Renal cortical epithelial cell (primary cell): Measurements from ENCODE around the gene CDH4. TPM values are rescaled to one million over a fixed set of nuclear protein-coding genes. Genes with fewer than 3 reads are reported as not detected.
"Not testable (repeated sequence)": the region's sequence is repeated elsewhere in the genome, so short reads cannot be mapped to it uniquely, and the experiment has no call there.

Experiments
- DNase-seq: peaks from one replicate; pipeline ENCODE4 v3.0.0-alpha.2; 2011; ENCODE audit warnings: low read depth
- total RNA-seq: library from RNA; depleted of rRNA; stranded (reverse); fragments of >200 nt; gene quantifications from 2 replicates; pipeline ENCODE4 v1.2.3, GENCODE V29; 2014

The CDH4 gene
- total RNA-seq, 1 donor from 2014 or later, result 6.4 TPM

DNA sequence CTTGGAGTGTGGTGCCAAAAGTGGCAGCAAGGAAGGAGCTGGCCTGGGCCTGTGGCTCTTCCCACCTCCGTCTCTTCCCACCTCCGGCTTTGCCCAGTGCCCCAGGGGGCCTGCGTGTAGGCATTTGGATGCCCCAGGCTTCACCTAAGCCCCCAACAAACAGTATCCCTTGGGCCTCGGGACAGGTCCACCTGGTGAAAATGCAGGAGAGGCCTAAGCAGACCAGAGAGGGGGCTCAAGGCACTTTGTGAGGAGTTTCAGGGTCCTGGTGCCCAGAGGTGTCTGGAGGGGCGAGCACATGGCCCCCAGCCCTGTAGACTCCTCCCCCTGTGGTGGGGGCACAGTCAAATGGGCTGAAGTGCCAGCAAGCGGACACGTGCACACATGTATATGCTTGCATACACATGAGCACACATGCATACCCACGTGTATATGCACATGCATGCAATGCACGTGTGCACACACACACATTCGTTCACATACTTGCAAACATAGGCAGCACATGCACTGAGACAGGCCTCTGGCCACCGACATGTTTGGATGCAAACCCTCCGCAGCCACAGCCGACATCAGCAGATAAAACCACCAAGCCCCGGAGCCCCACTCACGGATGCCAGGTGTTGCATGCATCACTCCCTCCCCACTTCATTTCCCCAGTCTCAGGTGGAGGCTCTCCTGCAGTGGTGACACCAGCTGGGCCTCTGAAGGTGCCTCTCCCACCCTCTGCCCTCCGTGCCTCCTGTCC, 689.1 kb downstream of the CDH4 start:
- DNase-seq, result no peak

DNA sequence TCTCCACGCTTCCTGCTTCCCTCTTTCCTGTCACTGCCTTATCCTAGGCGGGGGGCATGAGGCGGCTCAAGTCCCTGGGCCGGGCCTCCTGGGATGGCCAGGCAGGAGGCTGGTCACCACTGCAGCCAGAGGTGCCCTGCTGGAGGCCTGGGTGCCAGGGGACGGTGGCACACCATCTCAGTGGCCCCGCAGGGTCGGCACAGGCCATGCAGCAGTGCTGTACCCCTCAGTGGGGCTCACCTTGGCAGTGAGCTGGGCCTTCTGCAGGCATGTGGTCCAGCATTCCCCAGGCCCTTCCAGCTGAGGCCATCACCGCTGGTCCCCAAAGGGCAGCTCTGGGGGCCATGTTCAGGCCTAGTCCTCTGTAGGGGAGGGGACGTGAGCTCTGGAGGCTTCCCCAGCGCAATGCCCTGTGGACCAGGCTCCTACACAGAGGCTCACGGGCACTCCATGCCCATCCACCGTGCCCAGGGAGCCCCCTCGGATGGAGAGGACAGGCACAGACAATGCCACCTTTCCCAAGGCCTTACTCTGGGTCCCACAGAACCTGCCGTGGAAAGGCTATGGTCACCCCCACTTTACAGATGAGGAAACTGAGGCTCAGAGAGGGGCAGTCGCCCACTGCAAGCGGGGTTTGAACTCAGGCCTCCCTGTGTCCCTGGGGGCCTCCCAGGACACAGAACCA, 689.8 kb downstream of the CDH4 start:
- DNase-seq, result no peak

DNA sequence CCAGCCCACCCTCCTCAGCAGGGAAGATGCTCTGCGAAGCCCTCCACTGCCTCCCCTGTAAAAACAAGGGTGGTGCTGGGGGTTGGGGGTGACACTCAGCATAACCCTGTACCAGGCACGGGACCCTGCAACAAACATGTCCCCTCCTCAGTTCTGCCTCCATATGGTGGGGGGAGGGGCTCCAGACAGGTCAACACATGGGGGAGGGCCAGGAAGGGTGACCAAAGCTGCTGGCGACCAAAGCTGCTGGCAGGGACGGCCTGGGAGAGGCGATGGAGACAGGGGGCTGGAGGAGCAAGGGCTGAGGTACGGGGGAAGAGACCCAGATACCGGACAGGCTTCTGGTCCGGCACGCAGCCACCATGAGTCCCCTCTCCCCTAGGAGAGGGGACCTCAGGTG, 690.5 kb downstream of the CDH4 start:
- DNase-seq, result no peak

DNA sequence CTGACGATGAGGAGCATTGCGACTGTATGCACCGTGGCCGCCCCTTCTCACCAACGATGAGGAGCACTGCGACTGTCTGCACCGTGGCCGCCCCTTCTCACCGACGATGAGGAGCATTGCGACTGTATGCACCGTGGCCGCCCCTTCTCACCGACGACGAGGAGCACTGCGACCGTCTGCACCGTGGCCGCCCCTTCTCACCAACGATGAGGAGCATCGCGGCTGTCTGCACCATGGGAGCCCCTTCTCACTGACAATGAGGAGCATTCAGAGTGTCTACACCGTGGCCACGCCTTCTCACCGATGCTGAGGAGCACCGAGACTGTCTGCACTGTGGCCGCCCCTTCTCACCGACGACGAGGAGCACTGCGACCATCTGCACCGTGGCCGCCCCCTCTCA, 692.9 kb downstream of the CDH4 start:
- DNase-seq, result not testable (repeated sequence)

DNA sequence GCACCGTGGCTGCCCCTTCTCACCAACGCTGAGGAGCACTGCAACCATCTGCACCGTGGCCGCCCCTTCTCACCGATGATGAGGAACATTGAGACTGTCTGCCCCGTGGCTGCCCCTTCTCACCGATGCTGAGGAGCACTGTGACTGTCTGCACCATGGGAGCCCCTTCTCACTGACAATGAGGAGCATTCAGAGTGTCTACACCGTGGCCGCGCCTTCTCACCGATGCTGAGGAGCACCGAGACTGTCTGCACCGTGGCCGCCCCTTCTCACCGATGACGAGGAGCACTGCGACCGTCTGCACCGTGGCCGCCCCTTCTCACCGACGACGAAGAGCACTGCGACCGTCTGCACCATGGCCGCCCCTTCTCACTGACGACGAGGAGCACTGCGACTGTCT, 693.4 kb downstream of the CDH4 start:
- not testable (repeated sequence) for DNase-seq

DNA sequence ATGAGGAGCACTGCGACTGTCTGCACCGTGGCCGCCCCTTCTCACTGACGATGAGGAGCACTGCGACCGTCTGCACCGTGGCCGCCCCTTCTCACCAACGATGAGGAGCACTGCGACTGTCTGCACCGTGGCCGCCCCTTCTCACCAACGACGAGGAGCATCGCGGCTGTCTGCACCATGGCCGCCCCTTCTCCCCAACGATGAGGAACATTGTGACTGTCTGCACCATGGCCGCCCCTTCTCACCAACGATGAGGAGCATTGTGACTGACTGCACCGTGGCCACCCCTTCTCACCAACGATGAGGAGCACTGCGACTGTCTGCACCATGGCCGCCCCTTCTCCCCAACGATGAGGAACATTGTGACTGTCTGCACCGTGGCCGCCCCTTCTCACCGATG, 696.0 kb downstream of the CDH4 start:
- DNase-seq, result not testable (repeated sequence)

DNA sequence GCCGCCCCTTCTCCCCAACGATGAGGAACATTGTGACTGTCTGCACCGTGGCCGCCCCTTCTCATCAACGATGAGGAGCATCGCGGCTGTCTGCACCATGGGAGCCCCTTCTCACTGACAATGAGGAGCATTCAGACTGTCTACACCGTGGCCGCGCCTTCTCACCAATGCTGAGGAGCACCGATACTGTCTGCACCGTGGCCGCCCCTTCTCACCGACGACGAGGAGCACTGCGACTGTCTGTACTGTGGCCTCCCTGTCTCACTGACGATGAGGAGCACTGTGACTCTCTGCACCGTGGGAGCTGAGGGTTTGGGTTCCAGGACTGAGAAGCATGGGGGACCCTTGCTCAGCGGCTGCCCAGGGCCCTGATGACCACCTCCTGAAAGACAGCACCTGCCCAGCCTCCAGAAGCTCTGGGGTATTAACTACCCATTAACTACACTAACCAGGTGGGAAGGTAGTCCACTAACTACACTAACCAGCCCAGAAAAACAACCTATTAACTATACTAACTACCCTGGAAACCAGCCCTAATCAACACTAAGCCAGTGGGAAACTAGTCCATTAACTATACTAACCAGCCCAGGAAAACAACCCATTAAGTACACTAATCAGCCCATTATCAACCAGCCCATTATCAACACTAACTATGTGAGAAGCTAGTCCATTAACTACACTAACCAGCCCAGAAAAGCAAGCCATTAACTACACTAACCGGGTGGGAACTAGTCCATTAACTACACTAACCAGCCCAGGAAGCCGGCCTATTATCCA, 696.7 kb downstream of the CDH4 start:
- DNase-seq, result no peak

DNA sequence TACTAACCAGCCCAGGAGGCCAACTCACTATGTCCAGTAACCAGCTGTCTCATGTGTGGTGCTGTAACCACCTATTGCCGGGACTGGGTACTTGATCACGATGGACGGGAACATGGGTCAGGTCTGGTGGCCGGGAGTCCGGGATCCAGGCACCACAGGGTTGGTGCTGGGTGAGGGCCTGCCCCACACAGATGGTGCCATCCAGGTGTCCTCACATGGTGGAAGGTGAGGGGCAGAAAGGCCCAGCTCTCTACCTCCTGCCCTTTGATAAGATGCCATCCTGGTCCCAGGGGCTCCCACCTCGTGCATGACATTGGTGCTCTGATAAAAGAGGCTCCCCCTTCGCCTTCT, 697.3 kb downstream of the CDH4 start:
- no peak for DNase-seq

DNA sequence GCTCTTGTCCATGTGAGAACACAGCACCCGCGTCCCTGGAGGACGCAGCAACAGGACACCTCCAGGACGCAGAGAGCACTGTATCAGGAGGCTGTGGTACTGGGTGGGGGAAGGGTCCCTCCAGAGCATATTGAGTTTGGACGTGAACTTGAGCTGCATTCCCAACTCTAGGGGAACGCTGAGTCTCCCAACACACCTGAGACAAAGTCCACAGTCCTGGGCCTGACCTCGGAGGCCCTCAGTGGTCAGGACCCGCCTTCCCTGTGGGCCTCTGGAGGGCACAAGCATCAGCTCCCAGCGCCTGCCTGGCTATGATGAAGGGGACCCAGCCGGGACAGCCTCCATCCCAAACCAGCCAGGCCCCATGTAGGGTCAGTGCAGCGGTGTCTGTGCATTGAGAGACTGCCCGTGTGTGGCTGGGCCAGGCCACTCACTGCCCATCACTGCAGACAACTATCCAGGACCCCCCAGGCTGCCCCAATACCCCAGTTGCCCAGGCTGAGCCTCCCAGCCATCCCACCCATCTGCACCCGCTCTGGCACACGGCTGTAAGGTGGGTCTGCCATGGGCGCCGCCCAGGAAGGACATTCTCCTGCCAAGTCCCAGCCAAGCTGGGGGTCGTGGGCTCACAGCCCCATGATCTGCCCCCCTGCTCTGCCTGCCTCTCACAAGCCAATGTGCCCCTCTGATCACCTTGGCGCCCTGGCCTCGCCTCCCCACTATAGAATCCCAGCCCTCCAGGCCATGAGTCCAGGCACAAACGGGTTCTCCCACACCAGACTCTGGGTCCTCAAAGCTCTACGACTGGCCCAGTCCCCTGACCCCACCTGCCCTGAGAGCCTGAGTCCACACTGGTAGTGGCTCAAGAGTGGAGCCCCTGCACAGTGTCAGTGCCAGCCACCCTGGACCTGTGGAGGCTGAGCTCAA, 697.9 kb downstream of the CDH4 start:
- no peak for DNase-seq

DNA sequence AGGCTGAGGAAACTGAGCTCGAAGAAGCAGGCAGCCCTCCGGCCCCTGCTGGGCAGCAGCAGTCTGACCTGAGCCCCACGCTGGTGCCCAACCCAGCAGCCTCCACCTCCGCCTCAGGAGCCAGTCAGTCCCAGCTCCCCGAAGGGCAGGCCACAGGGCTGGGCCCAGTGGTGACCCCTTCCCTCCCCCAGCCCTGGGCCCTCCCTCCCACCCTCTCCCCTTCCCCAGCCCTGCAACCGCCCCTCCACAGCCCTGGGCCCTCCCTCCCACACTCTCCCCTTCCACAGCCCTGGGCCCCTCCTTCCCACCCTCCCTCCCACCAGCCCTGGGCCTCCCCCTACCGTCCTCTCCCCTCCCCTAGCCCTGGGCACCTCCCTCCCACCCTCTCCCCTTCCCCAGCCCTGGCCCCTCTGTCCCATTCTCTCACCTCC, 698.6 kb downstream of the CDH4 start:
- no peak for DNase-seq

DNA sequence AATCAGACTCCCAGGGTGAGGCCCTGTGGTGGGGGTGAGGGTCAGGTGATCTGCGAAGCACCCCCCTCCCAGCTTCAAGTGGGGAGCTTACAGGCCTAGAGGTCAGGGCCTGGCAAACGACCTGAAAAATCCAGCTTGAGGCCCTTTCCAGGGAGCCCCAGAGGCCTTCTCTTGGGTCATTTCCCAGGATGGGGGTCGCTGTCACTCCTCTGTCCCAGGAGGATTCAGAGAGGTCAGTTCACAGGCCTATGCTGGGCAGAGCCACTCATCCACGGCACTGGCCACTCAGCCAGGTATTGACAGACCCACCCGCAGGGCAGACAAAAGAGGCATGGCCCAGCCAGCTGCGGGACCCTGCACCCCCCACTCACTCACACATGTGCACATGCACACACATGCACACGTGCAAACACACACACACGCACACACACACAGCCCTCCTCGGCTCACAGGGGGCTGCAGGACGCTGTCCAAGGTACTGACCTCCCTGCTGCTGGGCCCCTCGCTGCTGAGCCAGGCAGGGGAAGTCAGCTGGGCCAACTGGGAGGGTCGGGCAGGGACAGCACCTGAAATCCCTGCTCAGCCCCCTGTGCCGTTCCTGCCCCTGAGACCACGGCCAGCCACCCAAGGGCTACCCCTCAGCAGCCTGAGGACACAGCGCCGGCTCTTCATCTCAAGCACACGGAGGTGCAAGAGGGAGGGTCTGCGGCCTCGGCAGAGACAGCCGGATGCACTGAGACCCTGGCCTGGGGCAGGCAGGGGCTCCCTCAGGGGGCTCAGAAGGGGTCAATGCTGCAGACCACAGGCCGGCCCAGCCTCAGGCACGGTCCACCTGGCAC, 699.9 kb downstream of the CDH4 start:
- DNase-seq, result no peak

DNA sequence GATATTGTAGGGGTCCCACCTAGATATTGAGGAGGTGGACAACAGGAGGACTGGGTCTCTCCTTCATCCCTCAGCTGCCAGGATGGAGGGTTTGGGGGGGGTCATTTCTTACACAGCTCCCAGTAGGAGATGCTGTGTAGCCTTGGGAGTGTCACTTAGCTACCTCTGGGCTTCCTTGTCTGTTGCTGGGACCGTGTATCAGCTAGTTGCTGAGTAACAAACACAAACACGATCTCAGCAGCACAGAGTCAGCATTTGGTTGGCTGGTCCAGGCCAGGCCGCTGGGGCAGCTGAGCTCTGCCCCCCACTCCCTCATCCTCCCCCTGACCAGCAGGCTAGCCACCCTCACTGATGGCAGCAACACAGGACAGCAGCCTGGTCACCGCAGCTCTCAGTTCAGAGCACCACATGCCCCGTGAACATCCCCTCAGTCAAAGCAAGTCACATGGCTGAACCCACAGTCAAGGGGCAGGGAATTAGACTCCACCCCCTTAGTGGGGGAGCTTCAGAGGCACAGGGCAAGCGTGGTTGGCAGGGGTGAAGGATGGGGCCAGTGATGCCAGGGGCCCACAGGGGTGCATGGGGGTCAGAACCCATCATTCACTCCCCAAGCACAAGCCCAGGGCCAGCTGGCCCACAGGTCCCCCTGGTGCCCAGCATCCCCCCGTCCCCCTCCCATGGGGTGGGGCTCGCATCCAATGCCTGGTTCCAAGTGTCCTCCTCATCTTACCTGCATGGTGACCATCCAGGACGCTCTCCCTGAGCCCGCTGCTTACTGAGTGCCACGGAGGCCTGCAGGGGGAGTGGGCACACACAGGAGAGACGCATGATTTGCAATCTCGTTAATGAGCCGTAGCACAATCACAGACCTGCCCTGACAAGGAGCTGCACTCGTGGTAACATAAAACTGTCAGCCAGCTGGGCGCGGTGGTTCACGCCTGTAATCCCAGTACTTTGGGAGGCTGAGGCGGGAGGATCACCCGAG, 701.3 kb downstream of the CDH4 start:
- no peak for DNase-seq

DNA sequence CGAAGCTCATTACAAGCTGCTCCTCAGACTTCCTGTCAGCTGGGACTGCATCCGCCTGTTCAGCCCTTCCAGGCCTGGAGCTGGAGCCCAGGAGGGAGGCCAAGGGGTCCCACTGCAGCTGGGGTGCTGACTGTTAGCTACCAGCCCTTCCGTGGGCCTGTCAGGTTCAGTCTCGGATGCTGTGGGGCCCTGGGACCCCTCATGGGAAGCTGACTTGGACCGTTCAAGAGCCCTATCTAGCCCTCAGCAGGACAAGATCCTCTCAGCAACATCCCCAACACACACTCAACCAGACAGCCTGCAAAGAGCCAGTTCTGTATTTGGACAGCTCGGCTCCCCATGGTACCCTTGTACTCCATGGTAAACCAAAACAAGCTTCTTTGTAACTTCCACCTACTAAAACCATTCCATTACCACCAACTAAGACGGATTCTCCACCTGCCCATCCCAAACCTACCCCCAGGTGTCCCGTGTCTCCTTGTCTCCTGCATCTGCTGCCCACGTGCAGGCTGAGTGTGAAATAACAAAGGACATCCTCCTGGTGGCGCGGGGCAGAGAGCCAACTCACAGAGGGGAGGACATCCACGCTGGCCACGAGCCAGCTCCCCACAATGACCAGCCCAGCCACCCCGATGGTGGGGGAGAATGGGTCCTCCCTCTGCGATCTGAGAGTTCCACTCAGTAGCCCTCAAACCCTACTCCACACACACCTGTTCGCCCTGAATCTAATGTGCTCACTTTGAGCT, 702.4 kb downstream of the CDH4 start:
- no peak for DNase-seq

DNA sequence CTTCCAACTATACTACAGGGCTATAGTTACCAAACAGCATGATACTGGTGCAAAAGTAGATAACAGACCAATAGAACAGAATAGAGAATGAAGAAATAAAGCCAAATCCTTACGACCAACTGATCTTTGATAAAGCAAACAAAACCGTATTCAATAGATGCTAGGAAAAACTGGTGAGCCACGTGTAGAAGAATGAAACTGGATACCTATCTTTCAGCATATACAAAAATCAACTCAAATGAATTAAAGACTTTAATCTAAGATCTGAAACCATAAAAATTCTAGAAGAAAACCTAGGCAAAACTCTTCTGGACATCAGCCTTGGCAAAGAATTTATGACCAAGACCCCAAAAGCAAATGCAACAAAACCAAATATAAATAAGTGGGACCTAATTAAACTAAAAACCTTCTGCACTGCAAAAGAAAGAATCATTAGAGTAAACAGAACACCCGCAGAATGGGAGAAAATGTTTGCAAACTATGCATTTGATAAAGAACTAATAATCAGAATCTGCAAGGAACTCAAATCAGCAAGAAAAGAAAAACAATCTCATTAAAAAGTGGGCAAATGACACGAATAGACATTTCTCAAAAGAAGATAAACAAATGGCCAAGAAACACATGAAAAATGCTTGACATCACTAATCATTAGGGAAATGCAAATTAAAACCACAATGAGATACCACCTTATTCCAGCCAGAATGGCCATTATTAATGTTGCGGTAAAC, 703.8 kb downstream of the CDH4 start:
- no peak for DNase-seq

DNA sequence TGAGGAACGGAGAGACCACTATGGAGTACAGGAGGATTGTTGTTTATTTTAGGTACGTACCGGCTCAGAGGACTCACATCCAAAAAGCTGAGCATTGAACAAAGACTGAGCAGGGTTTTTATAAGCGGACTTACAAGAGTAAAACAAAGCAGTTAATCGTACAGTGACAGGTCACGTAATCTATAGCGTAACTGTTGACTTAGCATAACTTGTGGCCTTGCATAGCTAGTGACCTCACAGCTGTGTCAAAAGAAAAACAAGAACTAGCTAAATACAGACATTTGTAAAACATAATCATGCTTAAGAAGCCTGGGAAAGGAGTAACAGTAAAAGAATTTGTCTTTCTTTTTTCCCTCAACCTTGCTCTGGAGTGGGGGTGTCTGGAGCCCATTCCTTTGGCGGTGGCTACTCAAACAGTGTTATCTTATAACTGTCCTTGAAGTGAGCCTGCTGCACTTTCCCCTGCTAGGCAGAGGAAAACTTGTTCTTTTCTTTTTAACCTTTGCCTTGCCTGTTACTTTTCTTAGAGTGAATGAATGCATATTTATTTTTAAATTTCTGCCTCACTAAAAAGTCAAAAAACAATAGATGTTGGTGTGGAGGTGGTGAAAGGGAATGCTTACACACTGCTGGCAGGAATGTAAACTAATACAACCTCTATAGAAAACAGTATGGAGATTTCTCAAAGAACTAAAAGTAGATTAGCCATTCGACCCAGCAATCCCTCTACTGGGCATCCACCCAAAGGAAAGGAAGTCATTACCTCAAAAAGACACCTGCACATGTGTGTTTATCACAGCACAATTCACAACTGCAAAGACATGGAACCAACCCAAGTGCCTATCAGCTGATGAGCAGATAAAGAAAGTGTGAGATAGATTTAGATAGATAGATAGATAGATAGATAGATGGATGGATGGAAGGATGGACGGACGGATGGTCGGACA, 704.6 kb downstream of the CDH4 start:
- no peak for DNase-seq

DNA sequence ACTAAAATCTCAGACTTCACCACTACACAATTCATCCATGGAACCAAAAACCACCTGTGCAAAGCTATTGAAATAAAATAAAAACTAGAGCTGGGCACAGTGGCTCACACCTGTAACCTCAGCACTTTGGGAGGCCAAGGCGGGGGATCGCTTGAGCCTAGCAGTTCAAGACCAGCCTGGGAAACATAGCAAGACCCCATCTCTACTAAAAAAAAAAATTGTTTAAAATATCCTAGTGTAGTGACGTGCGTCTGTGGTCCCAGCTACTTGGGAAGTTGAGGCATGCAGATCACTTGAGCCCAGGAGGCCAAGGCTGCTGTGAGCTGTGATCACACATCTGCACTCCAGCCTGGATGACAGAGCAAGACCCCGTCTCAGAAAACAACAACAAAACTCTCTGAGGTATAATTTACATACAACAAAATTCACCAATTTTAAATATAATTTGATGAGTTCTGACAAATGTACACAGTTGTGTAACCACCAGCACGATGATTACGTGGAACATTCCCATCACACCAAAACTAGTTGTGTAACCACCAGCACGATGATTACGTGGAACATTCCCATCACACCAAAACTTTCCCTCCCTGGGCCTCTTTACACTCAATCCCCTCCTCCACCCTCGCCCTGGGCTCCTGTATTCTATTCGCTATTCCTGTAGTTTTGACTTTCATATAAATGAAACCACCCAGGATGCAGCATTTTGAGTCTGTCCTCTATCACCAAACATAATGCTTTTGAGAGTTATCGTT, 706.1 kb downstream of the CDH4 start:
- no peak for DNase-seq
